ENCODE measurements around the gene ZNF384.
"Not testable (repeated sequence)": the region's sequence is repeated elsewhere in the genome, so short reads cannot be mapped to it uniquely, and the experiment has no call there.

Gene ZNF384

GRCh38 chr12:6708960-6709394 lies 19.8 kb upstream of the ZNF384 start:
- no peak for DNase-seq (ENCODE audit: low read depth)
- no peak for TF ChIP-seq CTCF (conservative IDR thresholded peaks at IDR 0.05; ENCODE audit: control insufficient read depth, insufficient read depth, low read depth, low read length)
- no peak overlapping the region for H3K4me3 ChIP-seq (ENCODE audit: control insufficient read depth, low read depth, low read length)

GRCh38 chr12:6708351-6708750 lies 19.2 kb upstream of the ZNF384 start:
- DNase-seq (ENCODE audit: low read depth); H3K4me3 ChIP-seq (ENCODE audit: control insufficient read depth, low read depth, low read length): not testable (repeated sequence)

- no peak for DNase-seq (ENCODE audit: low read depth)
- no peak for TF ChIP-seq CTCF (conservative IDR thresholded peaks at IDR 0.05; ENCODE audit: control insufficient read depth, insufficient read depth, low read depth, low read length)
These were observed 14.5 kb upstream of the ZNF384 start for GRCh38 chr12:6703631-6704030.

GRCh38 chr12:6701078-6701768 lies 12.0 kb upstream of the ZNF384 start:
- TF ChIP-seq CTCF (conservative IDR thresholded peaks at IDR 0.05; ENCODE audit: control insufficient read depth, insufficient read depth, low read depth, low read length): no peak
- no peak for DNase-seq (ENCODE audit: low read depth)
- peak overlapping the region; percentile 34 for H3K4me3 ChIP-seq (ENCODE audit: control insufficient read depth, low read depth, low read length)

More at GRCh38 chr12:6703631-6704030, 14.5 kb upstream of the ZNF384 start:
- no peak overlapping the region for H3K4me3 ChIP-seq (ENCODE audit: control insufficient read depth, low read depth, low read length)

- no peak for DNase-seq (ENCODE audit: low read depth)
- H3K4me3 ChIP-seq (ENCODE audit: control insufficient read depth, low read depth, low read length): peak within 1 kb of the TSS; percentile 34
- TF ChIP-seq CTCF (conservative IDR thresholded peaks at IDR 0.05; ENCODE audit: control insufficient read depth, insufficient read depth, low read depth, low read length): no peak
These were observed 11.5 kb upstream of the ZNF384 start, which contains the start of gene PIANP for GRCh38 chr12:6700646-6701051. PIANP (minus strand) TSS chr12:6700815; CDS start chr12:6698061, 2,754 bp downstream.

GRCh38 chr12:6699989-6700645 lies 10.9 kb upstream of the ZNF384 start:
- no peak for DNase-seq (ENCODE audit: low read depth)
- H3K4me3 ChIP-seq (ENCODE audit: control insufficient read depth, low read depth, low read length): peak overlapping the region; percentile 31
- TF ChIP-seq CTCF (conservative IDR thresholded peaks at IDR 0.05; ENCODE audit: control insufficient read depth, insufficient read depth, low read depth, low read length): no peak

GRCh38 chr12:6699259-6699988 lies 10.2 kb upstream of the ZNF384 start:
- no peak for DNase-seq (ENCODE audit: low read depth)
- H3K4me3 ChIP-seq (ENCODE audit: control insufficient read depth, low read depth, low read length): peak overlapping the region; percentile 31
- no peak for TF ChIP-seq CTCF (conservative IDR thresholded peaks at IDR 0.05; ENCODE audit: control insufficient read depth, insufficient read depth, low read depth, low read length)

Data from fibroblast of mammary gland (primary cell).